ENCODE data around the gene ARL2BP.

GRCh38 chr16:57240851-57241250 is 4.2 kb upstream of the ARL2BP start:
- no peak for TF ChIP-seq CTCF (IDR thresholded peaks at IDR 0.05)
- TF ChIP-seq POLR2A (IDR thresholded peaks at IDR 0.05), result no peak
